ENCODE measurements around the gene FGFRL1.
"Not testable (repeated sequence)": the region's sequence is repeated elsewhere in the genome, so short reads cannot be mapped to it uniquely, and the experiment has no call there.

The FGFRL1 gene

GRCh38 chr4:991451-992296, 19.8 kb upstream of the FGFRL1 start:
- no peak for FAIRE-seq

GRCh38 chr4:992297-993110, 18.9 kb upstream of the FGFRL1 start:
- DNase-seq (ENCODE audit: extremely low spot score, insufficient read length, low read depth), result no peak
- FAIRE-seq, result no peak

More at GRCh38 chr4:991451-992296, 19.8 kb upstream of the FGFRL1 start:
- DNase-seq (ENCODE audit: extremely low spot score, insufficient read length, low read depth), result no peak

GRCh38 chr4:993111-994029, 18.1 kb upstream of the FGFRL1 start, which contains the start of gene SLC26A1:
TSS of gene SLC26A1 (minus strand) at chr4:993404. CDS start at chr4:991703, 1,701 bp downstream.
- FAIRE-seq, result no peak
- DNase-seq (ENCODE audit: extremely low spot score, insufficient read length, low read depth), result no peak

- no peak for FAIRE-seq
Measured at GRCh38 chr4:995311-996026, 16.0 kb upstream of the FGFRL1 start.

GRCh38 chr4:996030-996996, 15.1 kb upstream of the FGFRL1 start:
- DNase-seq (ENCODE audit: extremely low spot score, insufficient read length, low read depth), result no peak
- no peak for FAIRE-seq

More at GRCh38 chr4:995311-996026, 16.0 kb upstream of the FGFRL1 start:
- DNase-seq (ENCODE audit: extremely low spot score, insufficient read length, low read depth), result no peak

GRCh38 chr4:996997-997374, 14.4 kb upstream of the FGFRL1 start:
- DNase-seq (ENCODE audit: extremely low spot score, insufficient read length, low read depth), result no peak
- no peak for FAIRE-seq

GRCh38 chr4:997375-998071, 13.9 kb upstream of the FGFRL1 start:
- FAIRE-seq (no peak), DNase-seq (ENCODE audit: extremely low spot score, insufficient read length, low read depth) (no peak)

GRCh38 chr4:998096-998691, 13.2 kb upstream of the FGFRL1 start:
- DNase-seq (ENCODE audit: extremely low spot score, insufficient read length, low read depth) (no peak), FAIRE-seq (no peak)

GRCh38 chr4:999240-999863, 12.1 kb upstream of the FGFRL1 start:
- not testable (repeated sequence) for FAIRE-seq; DNase-seq (ENCODE audit: extremely low spot score, insufficient read length, low read depth)

GRCh38 chr4:999882-1000425, 11.5 kb upstream of the FGFRL1 start:
- DNase-seq (ENCODE audit: extremely low spot score, insufficient read length, low read depth) (no peak), FAIRE-seq (no peak)

- FAIRE-seq (no peak), DNase-seq (ENCODE audit: extremely low spot score, insufficient read length, low read depth) (no peak)
Measured at GRCh38 chr4:1000686-1001260, 10.7 kb upstream of the FGFRL1 start.

- FAIRE-seq, result no peak
- no peak for DNase-seq (ENCODE audit: extremely low spot score, insufficient read length, low read depth)
Measured at GRCh38 chr4:1001561-1002130, 9.8 kb upstream of the FGFRL1 start.

GRCh38 chr4:1002131-1002630, 9.2 kb upstream of the FGFRL1 start:
- DNase-seq (ENCODE audit: extremely low spot score, insufficient read length, low read depth), result no peak
- FAIRE-seq, result no peak

- DNase-seq (ENCODE audit: extremely low spot score, insufficient read length, low read depth), result no peak
- no peak for FAIRE-seq
Measured at GRCh38 chr4:1002631-1003251, 8.7 kb upstream of the FGFRL1 start.
